AG09309 (cell line): ENCODE results near the gene TSC22D1.
"Not testable (repeated sequence)": the region's sequence is repeated elsewhere in the genome, so short reads cannot be mapped to it uniquely, and the experiment has no call there.

Experiments
- DNase-seq: peaks from one replicate; pipeline ENCODE4 v3.0.0-alpha.2; 2010; ENCODE audit warnings: low read depth
- H3K4me3 ChIP-seq: 2 replicates; pipeline ENCODE4 v1.5.1; 2011; ENCODE audit warnings: mild to moderate bottlenecking, low read depth, low read length, moderate library complexity; ENCODE audit not compliant: control insufficient read depth
- TF ChIP-seq, protein P1 (sequence below): IDR thresholded peaks from 2 replicates; pipeline ENCODE4 v1.5.1; 2011; ENCODE audit warnings: mild to moderate bottlenecking, low read depth, low read length, inconsistent platforms; ENCODE audit not compliant: insufficient read depth, control insufficient read depth; ENCODE audit errors: missing control alignments

Gene TSC22D1

DNA sequence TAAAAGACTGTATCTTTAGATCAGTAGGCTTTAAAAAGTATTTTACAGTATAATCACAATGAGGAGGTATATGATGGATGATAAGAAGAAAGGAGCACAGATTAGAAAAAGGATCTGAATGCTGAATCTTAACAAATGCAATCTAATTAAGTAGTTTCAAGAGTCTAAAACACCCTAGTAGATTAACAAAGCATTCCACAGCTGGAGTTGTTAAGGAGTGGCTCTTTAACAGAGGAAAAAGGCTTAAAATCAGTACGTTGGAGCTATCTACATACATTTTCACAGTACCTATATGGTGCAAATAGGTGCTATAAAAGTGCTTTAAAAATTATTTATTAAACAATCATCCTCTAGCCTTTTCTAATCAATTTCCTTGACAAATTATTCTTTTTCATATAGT, 34.5 kb downstream of the TSC22D1 start:
- TF ChIP-seq, protein P1, sequence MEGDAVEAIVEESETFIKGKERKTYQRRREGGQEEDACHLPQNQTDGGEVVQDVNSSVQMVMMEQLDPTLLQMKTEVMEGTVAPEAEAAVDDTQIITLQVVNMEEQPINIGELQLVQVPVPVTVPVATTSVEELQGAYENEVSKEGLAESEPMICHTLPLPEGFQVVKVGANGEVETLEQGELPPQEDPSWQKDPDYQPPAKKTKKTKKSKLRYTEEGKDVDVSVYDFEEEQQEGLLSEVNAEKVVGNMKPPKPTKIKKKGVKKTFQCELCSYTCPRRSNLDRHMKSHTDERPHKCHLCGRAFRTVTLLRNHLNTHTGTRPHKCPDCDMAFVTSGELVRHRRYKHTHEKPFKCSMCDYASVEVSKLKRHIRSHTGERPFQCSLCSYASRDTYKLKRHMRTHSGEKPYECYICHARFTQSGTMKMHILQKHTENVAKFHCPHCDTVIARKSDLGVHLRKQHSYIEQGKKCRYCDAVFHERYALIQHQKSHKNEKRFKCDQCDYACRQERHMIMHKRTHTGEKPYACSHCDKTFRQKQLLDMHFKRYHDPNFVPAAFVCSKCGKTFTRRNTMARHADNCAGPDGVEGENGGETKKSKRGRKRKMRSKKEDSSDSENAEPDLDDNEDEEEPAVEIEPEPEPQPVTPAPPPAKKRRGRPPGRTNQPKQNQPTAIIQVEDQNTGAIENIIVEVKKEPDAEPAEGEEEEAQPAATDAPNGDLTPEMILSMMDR = no peak
- DNase-seq = no peak
- H3K4me3 ChIP-seq = no peak overlapping the region

DNA sequence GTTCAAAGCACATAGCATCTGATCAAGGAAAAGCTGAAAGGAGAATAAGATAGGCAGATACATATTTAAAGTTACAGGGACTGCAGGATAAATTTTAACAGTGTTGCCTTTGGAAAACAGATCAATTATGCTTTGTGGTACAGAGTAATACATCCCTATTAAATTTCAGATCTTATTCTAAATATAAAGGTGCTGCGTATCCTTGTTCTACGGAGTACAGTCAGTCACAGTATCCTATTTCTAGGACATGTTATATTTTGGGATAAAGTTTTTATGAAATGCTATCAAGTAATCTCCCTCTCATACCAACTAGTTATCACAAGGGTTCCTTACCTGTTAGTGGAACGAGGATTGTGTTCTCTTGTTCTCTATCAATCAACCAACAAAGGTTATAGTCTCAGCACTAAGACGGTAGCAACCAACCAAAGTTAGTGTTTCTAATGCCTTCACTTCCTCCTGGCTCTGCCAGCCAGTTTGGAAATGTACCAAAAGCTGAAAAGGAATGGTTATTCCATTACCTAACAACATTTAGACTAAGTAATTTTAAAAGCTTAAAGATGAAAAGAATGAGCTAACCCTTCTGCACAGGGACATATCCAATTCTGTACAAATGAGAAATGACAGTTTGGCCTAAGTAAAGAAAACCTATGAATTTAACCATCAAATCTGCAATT, 35.2 kb downstream of the TSC22D1 start:
- TF ChIP-seq, protein P1 = no peak
- no peak overlapping the region for H3K4me3 ChIP-seq
- no peak for DNase-seq

DNA sequence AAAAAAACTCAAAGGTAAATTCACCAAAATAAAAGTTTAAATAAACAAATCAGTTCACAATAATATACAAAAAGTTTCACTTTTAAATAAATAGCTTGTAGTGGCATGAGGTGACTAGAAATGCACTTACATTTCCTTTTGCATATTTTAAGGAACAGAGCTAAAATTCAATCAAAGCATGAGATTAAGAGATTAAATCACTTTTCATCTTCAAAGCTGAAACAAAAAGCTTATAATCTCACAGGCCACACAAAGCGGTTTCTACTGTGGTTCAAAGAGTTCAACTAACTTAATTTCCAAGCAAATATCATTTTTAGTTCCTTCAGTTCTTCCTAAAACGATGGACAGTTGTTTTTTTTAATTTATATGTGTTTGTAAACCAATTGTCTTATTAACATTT, 38.9 kb downstream of the TSC22D1 start:
- DNase-seq = no peak
- TF ChIP-seq, protein P1 = no peak
- no peak overlapping the region for H3K4me3 ChIP-seq

DNA sequence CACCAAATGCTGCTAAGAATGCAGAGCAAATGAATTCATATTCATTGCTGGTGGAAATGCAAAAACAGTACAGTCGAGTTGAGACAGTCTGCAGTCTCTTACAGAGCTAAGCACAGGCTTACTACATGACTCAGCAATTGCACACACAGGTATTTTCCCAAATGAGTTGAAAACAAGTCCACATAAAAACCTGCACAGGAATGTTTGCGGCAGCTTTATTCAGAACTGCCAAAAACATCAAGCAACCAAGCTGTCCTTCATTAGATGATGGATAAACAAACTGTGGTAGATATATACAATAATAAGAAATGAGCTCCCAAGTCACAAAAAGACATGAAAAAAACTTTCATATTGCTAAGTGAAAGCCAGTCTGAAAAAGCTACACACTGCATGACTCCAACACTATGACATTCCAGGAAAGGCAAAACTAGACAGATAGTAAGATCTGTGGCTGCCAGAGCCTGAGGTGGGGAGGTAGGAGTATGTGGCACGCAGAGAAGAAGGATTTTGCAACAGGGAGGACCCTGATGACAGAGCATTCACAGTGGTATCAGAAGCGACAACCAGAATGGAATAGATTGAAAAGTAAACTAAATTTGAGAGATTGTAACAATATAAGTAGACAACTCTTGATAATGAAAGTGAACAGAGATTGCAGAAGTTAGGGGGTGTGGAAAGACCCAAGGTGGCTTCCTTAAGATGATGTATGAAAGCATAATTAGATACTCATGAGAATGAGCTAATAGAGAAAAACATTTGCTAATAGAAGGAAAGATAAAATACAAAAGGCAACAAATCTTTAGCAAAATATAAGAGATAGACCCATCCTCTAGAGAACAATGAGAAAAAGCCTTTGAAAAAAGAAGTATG, 52.7 kb downstream of the TSC22D1 start:
- no peak overlapping the region for H3K4me3 ChIP-seq
- DNase-seq = peak; percentile 24
- TF ChIP-seq, protein P1 = no peak

DNA sequence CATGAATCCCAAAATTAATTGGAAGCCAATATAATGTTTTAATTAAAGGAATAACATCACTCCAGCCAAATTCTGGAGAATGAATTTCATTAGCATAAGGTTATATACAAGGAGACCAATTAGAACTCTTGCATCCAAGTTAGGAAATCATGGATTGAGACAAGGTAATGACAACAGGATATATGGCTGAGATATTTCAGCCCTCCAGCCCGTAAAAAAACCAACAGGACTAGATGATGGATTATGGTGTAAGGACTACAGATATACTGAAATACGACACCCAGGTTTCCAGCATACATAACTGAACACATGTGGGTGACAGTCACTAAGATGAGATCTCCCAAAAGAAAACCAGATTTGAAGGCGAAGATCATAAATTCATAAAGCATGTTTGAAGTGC, 56.5 kb downstream of the TSC22D1 start:
- H3K4me3 ChIP-seq = no peak overlapping the region
- no peak for DNase-seq
- TF ChIP-seq, protein P1 = no peak

DNA sequence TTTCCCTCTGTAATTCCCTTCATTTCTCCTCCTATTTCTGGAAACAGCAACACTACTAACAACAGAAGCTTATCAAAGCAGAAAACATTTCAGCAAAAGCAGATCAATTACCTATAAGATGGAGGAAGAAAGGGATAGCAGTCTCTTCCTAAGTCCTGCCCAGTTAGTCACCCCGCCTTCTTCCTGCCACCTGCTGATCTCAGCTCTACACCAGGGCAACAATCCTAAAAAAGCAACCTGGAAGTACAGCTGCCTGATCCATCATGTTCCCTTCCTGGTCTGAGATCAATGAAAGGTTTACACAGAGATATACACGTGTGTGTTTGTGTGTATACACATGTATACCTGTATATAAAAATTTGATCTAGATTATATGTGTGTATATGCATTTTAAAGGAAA, 59.4 kb downstream of the TSC22D1 start:
- no peak for DNase-seq
- H3K4me3 ChIP-seq = no peak overlapping the region
- TF ChIP-seq, protein P1 = no peak

DNA sequence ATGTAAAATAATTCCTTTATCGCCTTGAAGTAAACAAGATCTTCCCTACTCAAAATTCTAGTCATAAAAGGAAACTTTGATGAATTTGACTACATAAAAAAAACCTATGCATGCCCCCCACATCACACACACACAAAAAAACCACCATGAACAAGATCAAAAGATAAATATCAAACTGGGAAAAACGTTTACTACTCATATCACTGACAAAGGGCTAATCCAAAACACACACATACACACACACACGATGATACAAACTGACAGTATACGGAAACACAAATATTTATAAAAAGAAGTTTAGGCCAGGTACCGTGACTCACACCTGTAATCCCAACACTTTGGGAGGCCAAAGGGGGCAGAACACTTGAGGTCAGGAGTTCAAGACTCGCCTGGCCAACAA, 61.9 kb downstream of the TSC22D1 start:
- TF ChIP-seq, protein P1 = no peak
- no peak for DNase-seq
- H3K4me3 ChIP-seq = no peak overlapping the region

DNA sequence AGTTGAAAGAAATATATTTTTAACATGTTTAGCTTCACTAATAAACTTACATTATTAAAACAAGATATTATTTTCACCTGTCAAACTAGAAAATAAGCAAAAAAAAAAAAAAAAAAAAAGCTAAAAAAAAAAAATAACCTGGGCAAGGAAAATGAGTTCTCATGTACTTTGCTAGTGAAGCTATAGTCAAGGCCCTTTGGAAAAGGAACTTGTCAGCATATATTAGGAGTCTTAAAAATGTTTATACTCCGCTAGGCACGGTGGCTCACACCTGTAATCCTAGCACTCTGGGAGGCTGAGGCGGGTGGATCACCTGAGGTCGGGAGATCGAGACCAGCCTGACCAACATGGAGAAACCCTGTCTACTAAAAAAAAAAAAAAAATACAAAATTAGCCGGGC, 66.3 kb downstream of the TSC22D1 start:
- not testable (repeated sequence) for DNase-seq, H3K4me3 ChIP-seq
